Chondrocyte (in vitro differentiated cells): ENCODE data around the gene TBXAS1. TPM values are rescaled to one million over a fixed set of nuclear protein-coding genes. Genes with fewer than 3 reads are reported as not detected.

Source experiments
- DNase-seq: peaks from one replicate; pipeline ENCODE4 v3.0.0; 2021; ENCODE audit warnings: mixed read lengths, low spot score
- H3K27ac Mint-ChIP-seq: one replicate; pipeline ENCODE4 v1.8.0; 2021; ENCODE audit warnings: mild to moderate bottlenecking, moderate library complexity, mixed read lengths; ENCODE audit not compliant: unreplicated experiment
- H3K27me3 Mint-ChIP-seq: 2 replicates; pipeline ENCODE4 v1.8.0; 2021; ENCODE audit warnings: low read depth, mixed read lengths
- H3K36me3 Mint-ChIP-seq: 2 replicates; pipeline ENCODE4 v1.8.0; 2021; ENCODE audit warnings: low read depth, mixed read lengths
- H3K4me1 Mint-ChIP-seq: 2 replicates; pipeline ENCODE4 v1.8.0; 2021; ENCODE audit warnings: low read depth, mild to moderate bottlenecking, mixed read lengths
- H3K4me3 Mint-ChIP-seq: one replicate; pipeline ENCODE4 v1.8.0; 2021; ENCODE audit warnings: mild to moderate bottlenecking, moderate library complexity, mixed read lengths; ENCODE audit not compliant: unreplicated experiment
- H3K9me3 Mint-ChIP-seq: 2 replicates; pipeline ENCODE4 v1.8.0; 2021; ENCODE audit warnings: low read depth, mixed read lengths
- CTCF ChIP-seq: fragments of 200-600 bp; sonication (generic); IDR thresholded peaks from 2 replicates; pipeline ENCODE4 v1.5.0; 2021; ENCODE audit warnings: antibody characterized with exemption, mild to moderate bottlenecking, moderate library complexity
- total RNA-seq: library from RNA; stranded (reverse); gene quantifications from 3 replicates; pipeline ENCODE4 v1.2.1, GENCODE V29; 2021

Gene TBXAS1
- total RNA-seq, 1 donor from 2014 or later: 2.4 TPM

- DNase-seq: no peak
- Mint-ChIP-seq H3K4me1 (peaks cover 23% of the 10 kb centered on the region), H3K9me3 (no peaks in the 10 kb centered on the region), H3K4me3 (no peak overlapping the region), H3K36me3 (no peaks in the 10 kb centered on the region), H3K27ac (no peak overlapping the region), H3K27me3 (no peaks in the 10 kb centered on the region)
- TF ChIP-seq CTCF: no peak
Observed at GRCh38 chr7:139823959-139824521, 5.0 kb upstream of the TBXAS1 start.

GRCh38 chr7:139825666-139826290, 3.3 kb upstream of the TBXAS1 start:
- TF ChIP-seq CTCF: no peak
- H3K9me3 Mint-ChIP-seq: no peaks in the 10 kb centered on the region
- H3K36me3 Mint-ChIP-seq: no peaks in the 10 kb centered on the region
- peaks cover 40% of the 10 kb centered on the region for H3K4me1 Mint-ChIP-seq
- no peaks in the 10 kb centered on the region for H3K27me3 Mint-ChIP-seq
- no peak overlapping the region for H3K4me3 Mint-ChIP-seq
- H3K27ac Mint-ChIP-seq: peak overlapping the region; percentile 13
- DNase-seq: no peak

- H3K4me3 Mint-ChIP-seq: no peak overlapping the region
- no peak for DNase-seq
- peak; percentile 31 for TF ChIP-seq CTCF
Observed at GRCh38 chr7:139827042-139827441, 2.0 kb upstream of the TBXAS1 start.

GRCh38 chr7:139828446-139828845, 618 bp upstream of the TBXAS1 start:
- TF ChIP-seq CTCF: no peak
- H3K4me3 Mint-ChIP-seq: no peak overlapping the region
- peaks cover 2% of the 10 kb centered on the region for H3K36me3 Mint-ChIP-seq
- H3K27ac Mint-ChIP-seq: peak overlapping the region; percentile 87
- no peak for DNase-seq
- peaks cover 8% of the 10 kb centered on the region for H3K9me3 Mint-ChIP-seq
- H3K4me1 Mint-ChIP-seq: peaks cover 45% of the 10 kb centered on the region
- no peaks in the 10 kb centered on the region for H3K27me3 Mint-ChIP-seq

More at GRCh38 chr7:139827042-139827441, 2.0 kb upstream of the TBXAS1 start:
- H3K9me3 Mint-ChIP-seq: no peaks in the 10 kb centered on the region
- no peak overlapping the region for H3K27ac Mint-ChIP-seq
- H3K27me3 Mint-ChIP-seq: no peaks in the 10 kb centered on the region
- H3K36me3 Mint-ChIP-seq: no peaks in the 10 kb centered on the region
- H3K4me1 Mint-ChIP-seq: peaks cover 45% of the 10 kb centered on the region

GRCh38 chr7:139829775-139830117, 682 bp downstream of the TBXAS1 start:
- Mint-ChIP-seq H3K27ac (peak overlapping the region; percentile 87), H3K4me3 (no peak overlapping the region), H3K9me3 (peaks cover 19% of the 10 kb centered on the region), H3K36me3 (peaks cover 6% of the 10 kb centered on the region), H3K4me1 (peaks cover 45% of the 10 kb centered on the region), H3K27me3 (no peaks in the 10 kb centered on the region)
- no peak for DNase-seq
- no peak for TF ChIP-seq CTCF
